Activated B cell treated with CpG ODN at 0.5 μM for 24 hours (primary cell): ENCODE results near the gene SLC10A4. TPM values are rescaled to one million over a fixed set of nuclear protein-coding genes. Genes with fewer than 3 reads are reported as not detected.

Experiments used
- ATAC-seq: fragments of 200-7000 bp; cut with Tn5 transposase; one replicate; pipeline ENCODE4 v1.10.0; 2021; ENCODE audit warnings: low read depth, mild to moderate bottlenecking, moderate library complexity
- CTCF ChIA-PET: fragments of 350-600 bp; sonication (Branson Sonifier 250); formaldehyde crosslinking; loops from one replicate; lab custom pipeline; 2021; ENCODE audit warnings: antibody characterized with exemption; lab: Charles Lee
- POLR2A ChIA-PET: fragments of 350-600 bp; sonication (Branson Sonifier 250); formaldehyde crosslinking; loops from one replicate; lab custom pipeline; 2021; ENCODE audit warnings: antibody characterized with exemption; lab: Charles Lee
- DNase-seq: peaks from one replicate; pipeline ENCODE4 v3.0.0; 2022
- H3K27ac Mint-ChIP-seq: one replicate; pipeline ENCODE4 v1.8.0; 2020; ENCODE audit warnings: mixed read lengths
- H3K27me3 Mint-ChIP-seq: one replicate; pipeline ENCODE4 v1.8.0; 2021; ENCODE audit warnings: mixed read lengths
- H3K36me3 Mint-ChIP-seq: one replicate; pipeline ENCODE4 v1.8.0; 2021; ENCODE audit warnings: low read depth, mixed read lengths
- H3K4me1 Mint-ChIP-seq: one replicate; pipeline ENCODE4 v1.8.0; 2021; ENCODE audit warnings: mixed read lengths
- H3K4me3 Mint-ChIP-seq: one replicate; pipeline ENCODE4 v1.8.0; 2020; ENCODE audit warnings: mild to moderate bottlenecking, mixed read lengths
- H3K9me3 Mint-ChIP-seq: one replicate; pipeline ENCODE4 v1.8.0; 2020; ENCODE audit warnings: mixed read lengths
- intact Hi-C: fragments of 100-400 bp; cut with micrococcal nuclease; formaldehyde crosslinking; loops from one replicate; pipeline ENCODE4 v1.15.1; 2024
- total RNA-seq: library from RNA; stranded (reverse); gene quantifications from 2 replicates; pipeline ENCODE4 v1.2.3, GENCODE V29; 2022
- TF ChIP-seq, protein P1 (sequence below): fragments of 200-600 bp; IDR thresholded peaks from one replicate; pipeline ENCODE4 v1.8.0; 2022; ENCODE audit warnings: antibody characterized with exemption, mild to moderate bottlenecking

SLC10A4 gene
- total RNA-seq, 1 donor from 2014 or later: not detected

DNA sequence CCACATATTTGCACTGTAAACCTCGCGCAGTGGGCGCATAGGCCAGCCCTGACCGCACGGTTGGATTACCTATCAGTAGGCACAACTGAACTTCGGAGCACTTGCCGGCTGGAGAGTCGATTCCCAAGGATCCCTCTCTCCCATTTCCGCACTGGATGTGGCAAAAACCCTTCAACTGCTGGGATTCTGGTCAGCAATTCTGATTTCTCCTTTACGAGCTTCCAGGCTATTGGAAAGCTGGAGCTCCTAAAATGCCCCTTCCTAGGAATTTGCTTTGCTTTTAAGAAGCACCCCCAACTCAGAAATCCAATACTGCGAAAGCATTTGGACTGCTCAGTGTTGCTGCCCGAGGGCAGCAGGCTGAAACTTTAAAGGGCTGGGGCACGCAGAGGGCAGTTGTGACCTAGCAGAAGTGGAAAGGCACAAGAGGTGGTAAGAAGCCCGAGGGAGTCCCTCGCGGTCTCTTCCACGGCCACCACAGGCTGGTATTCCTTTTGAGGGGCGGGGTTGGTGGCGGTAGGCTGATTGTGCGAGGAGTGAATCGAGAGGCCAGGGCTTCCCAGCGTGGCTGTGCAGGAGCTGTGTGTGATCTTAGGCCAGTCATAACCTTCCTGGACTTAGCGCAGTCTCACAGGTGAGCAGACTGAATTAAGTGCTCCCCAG, 8.5 kb downstream of the SLC10A4 start:
- intact Hi-C loops: no loop called here
- H3K4me3 Mint-ChIP-seq: peak overlapping the region; percentile 35
- peaks cover 6% of the 10 kb centered on the region for H3K4me1 Mint-ChIP-seq
- H3K36me3 Mint-ChIP-seq: no peaks in the 10 kb centered on the region
- POLR2A ChIA-PET: no interaction called here
- TF ChIP-seq, protein P1, sequence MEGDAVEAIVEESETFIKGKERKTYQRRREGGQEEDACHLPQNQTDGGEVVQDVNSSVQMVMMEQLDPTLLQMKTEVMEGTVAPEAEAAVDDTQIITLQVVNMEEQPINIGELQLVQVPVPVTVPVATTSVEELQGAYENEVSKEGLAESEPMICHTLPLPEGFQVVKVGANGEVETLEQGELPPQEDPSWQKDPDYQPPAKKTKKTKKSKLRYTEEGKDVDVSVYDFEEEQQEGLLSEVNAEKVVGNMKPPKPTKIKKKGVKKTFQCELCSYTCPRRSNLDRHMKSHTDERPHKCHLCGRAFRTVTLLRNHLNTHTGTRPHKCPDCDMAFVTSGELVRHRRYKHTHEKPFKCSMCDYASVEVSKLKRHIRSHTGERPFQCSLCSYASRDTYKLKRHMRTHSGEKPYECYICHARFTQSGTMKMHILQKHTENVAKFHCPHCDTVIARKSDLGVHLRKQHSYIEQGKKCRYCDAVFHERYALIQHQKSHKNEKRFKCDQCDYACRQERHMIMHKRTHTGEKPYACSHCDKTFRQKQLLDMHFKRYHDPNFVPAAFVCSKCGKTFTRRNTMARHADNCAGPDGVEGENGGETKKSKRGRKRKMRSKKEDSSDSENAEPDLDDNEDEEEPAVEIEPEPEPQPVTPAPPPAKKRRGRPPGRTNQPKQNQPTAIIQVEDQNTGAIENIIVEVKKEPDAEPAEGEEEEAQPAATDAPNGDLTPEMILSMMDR: no peak
- peaks cover 33% of the 10 kb centered on the region for H3K27me3 Mint-ChIP-seq
- no peak for DNase-seq
- no peaks in the 10 kb centered on the region for H3K9me3 Mint-ChIP-seq
- no peak for ATAC-seq
- H3K27ac Mint-ChIP-seq: no peak overlapping the region
- CTCF ChIA-PET: no interaction called here

DNA sequence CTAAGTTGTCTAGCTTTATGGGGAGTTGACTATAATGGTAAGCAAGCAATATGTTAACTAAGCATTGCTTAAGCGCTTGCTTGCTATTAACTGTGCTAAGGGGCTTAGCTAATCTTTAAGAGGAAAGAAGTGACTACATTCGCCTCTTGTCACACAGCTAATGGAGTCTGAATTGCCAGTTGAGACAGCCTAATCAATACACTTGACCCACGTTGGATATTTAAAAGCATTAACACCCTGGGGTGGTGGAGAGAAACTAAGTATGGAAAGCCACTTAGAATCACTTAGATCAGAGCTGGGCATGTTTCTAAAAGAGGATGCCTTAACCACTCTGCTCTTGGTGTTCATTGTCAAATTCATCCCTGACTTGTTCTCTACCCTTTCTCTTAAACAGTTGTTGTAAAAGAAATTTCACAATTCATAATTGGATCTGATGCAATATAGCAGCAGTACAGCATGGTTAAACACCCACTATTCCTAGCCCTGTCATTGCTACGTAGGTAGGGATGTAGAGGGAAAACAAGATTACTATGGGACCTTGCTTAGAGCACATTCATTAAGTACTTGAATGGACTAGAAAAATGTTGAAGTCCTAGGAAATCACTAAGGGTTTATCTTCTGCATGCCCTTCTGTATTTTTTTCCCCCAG, 10.4 kb downstream of the SLC10A4 start:
- Mint-ChIP-seq H3K27me3 (peaks cover 20% of the 10 kb centered on the region), H3K36me3 (peaks cover 12% of the 10 kb centered on the region), H3K4me1 (peaks cover 6% of the 10 kb centered on the region), H3K9me3 (no peaks in the 10 kb centered on the region), H3K4me3 (no peak overlapping the region), H3K27ac (no peak overlapping the region)
- TF ChIP-seq, protein P1: no peak
- CTCF ChIA-PET: no interaction called here
- POLR2A ChIA-PET: no interaction called here
- intact Hi-C loops: no loop called here
- ATAC-seq (no peak), DNase-seq (no peak)

DNA sequence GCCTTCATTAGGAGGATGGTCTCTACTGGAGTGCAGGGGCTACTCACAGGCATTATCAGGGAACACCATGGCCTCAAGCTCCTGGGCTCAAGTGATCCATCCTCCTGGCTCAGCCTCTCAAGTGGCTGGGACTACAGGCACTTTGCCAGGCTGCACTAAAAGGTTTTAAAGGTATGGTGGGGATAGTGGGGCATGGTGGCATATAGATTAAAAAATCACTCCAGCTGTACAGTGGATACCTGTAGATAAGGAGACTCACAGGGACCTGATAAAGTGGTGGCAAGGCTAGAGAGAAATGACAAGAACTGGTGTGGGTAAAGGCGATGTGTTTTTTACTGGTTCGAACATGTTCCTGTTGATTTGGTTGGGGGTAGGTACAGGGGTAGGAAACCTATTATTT, 12.8 kb downstream of the SLC10A4 start:
- ATAC-seq (no peak), DNase-seq (no peak)
- Mint-ChIP-seq H3K27me3 (peaks cover 9% of the 10 kb centered on the region), H3K4me3 (no peak overlapping the region), H3K4me1 (no peaks in the 10 kb centered on the region), H3K27ac (no peak overlapping the region), H3K36me3 (peaks cover 33% of the 10 kb centered on the region), H3K9me3 (no peaks in the 10 kb centered on the region)
- TF ChIP-seq, protein P1: no peak
- ChIA-PET POLR2A (no interaction called here), CTCF (no interaction called here)
- intact Hi-C loops: loop anchor here (5.0 kb wide), 1 partner anchor 179 kb away; no protein-coding TSS in a partner anchor

DNA sequence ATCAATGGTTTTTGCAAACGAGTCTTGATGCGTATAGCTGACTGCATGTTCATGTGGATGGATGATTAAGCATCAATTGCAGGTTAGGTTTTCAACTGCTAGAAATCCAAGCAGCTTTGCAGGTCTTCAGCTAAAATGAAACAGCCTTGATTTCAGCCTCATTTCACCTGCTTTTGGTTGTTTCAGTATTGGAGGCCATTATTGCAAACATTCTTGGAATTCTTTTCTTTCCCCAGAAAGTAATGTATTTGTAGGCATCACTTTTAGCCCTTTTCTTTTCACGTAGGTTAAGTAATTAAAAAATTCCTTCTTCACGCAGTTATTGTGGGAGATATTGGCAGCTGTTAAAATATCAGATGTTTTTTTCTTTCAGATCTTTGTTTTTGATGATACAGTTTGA, 15.8 kb downstream of the SLC10A4 start:
- intact Hi-C loops: loop anchor here (5.0 kb wide), 1 partner anchor 182 kb away; no protein-coding TSS in a partner anchor
- TF ChIP-seq, protein P1: no peak
- ChIA-PET POLR2A (no interaction called here), CTCF (no interaction called here)
- Mint-ChIP-seq H3K4me1 (no peaks in the 10 kb centered on the region), H3K4me3 (no peak overlapping the region), H3K27me3 (no peaks in the 10 kb centered on the region), H3K36me3 (peaks cover 44% of the 10 kb centered on the region), H3K9me3 (no peaks in the 10 kb centered on the region), H3K27ac (no peak overlapping the region)
- ATAC-seq (no peak), DNase-seq (no peak)

DNA sequence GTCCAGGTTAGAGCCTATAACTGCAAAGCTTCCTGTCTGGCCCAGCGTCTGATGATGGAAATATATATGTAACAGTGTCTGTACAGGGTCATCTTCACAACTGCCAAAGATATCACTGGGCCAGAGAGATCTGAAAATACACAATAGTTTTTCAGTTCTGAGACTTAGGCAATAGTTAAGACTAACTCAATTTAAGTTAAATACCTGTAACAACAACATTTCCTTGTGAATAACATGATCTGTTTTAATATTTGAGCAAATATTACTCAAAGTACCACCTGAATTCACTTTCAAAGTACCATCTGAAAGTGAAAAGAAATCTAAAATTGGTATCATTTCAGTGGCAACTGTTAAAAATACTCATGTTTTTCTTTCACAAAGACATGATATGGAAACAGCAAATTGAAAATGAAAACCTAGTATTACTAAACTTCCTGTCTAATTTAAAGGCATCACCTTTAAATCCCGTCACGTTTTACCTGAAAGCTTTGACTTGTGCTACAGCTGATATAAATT, 16.5 kb downstream of the SLC10A4 start:
- Mint-ChIP-seq H3K9me3 (no peaks in the 10 kb centered on the region), H3K4me1 (no peaks in the 10 kb centered on the region), H3K36me3 (peaks cover 49% of the 10 kb centered on the region), H3K27ac (no peak overlapping the region), H3K4me3 (no peak overlapping the region), H3K27me3 (no peaks in the 10 kb centered on the region)
- intact Hi-C loops: loop anchor here (5.0 kb wide), 1 partner anchor 182 kb away; no protein-coding TSS in a partner anchor
- TF ChIP-seq, protein P1: no peak
- no peak for DNase-seq
- ChIA-PET CTCF (interaction anchor here (0.8 kb wide), 1 partner anchor 15 kb away, joined by 3 read pairs; no protein-coding TSS in a partner anchor), POLR2A (no interaction called here)
- ATAC-seq: no peak
